GM13977 (cell line): ENCODE data around the gene ZMIZ2.
"Not testable (repeated sequence)": the region's sequence is repeated elsewhere in the genome, so short reads cannot be mapped to it uniquely, and the experiment has no call there.

Experiments used
- DNase-seq: peaks from one replicate; pipeline ENCODE4 v3.0.0; 2012; ENCODE audit warnings: low spot score
- CTCF ChIP-seq: IDR thresholded peaks from 2 replicates; pipeline ENCODE4 v1.5.1; 2012; ENCODE audit warnings: mild to moderate bottlenecking, control low read depth; ENCODE audit not compliant: insufficient read depth; ENCODE audit errors: extremely low read depth, missing control alignments
- in situ Hi-C: fragments of 300-500 bp; cut with MboI; formaldehyde crosslinking; loops from one replicate; pipeline ENCODE4 v1.12.0; 2022; ENCODE audit warnings: low sequenced_read_pairs, low pct_unique_long_range_greater_than_20kb, mixed read lengths, inconsistent platforms; ENCODE audit not compliant: unreplicated experiment

Gene ZMIZ2

GRCh38 chr7:44729949-44730590 lies 18.6 kb upstream of the ZMIZ2 start:
- in situ Hi-C loops, result no loop called here
- no peak for TF ChIP-seq CTCF
- no peak for DNase-seq

- in situ Hi-C loops, result not testable (repeated sequence)
Observed at GRCh38 chr7:44732971-44733370, 15.7 kb upstream of the ZMIZ2 start.

GRCh38 chr7:44733708-44734481 lies 14.8 kb upstream of the ZMIZ2 start:
- no peak for TF ChIP-seq CTCF
- no peak for DNase-seq
- in situ Hi-C loops, result no loop called here

More at GRCh38 chr7:44732971-44733370, 15.7 kb upstream of the ZMIZ2 start:
- not testable (repeated sequence) for DNase-seq

GRCh38 chr7:44735403-44736165 lies 13.1 kb upstream of the ZMIZ2 start:
- no peak for TF ChIP-seq CTCF
- no peak for DNase-seq
- in situ Hi-C loops, result no loop called here

- in situ Hi-C loops, result no loop called here
- no peak for TF ChIP-seq CTCF
- DNase-seq, result no peak
Observed at GRCh38 chr7:44736896-44737295, 11.8 kb upstream of the ZMIZ2 start.

- DNase-seq, result no peak
- in situ Hi-C loops, result no loop called here
Observed at GRCh38 chr7:44738051-44738723, 10.5 kb upstream of the ZMIZ2 start.

More at GRCh38 chr7:44738051-44738723, 10.5 kb upstream of the ZMIZ2 start:
- no peak for TF ChIP-seq CTCF
